ENCODE results near the gene CEBPA.

The CEBPA gene

DNA sequence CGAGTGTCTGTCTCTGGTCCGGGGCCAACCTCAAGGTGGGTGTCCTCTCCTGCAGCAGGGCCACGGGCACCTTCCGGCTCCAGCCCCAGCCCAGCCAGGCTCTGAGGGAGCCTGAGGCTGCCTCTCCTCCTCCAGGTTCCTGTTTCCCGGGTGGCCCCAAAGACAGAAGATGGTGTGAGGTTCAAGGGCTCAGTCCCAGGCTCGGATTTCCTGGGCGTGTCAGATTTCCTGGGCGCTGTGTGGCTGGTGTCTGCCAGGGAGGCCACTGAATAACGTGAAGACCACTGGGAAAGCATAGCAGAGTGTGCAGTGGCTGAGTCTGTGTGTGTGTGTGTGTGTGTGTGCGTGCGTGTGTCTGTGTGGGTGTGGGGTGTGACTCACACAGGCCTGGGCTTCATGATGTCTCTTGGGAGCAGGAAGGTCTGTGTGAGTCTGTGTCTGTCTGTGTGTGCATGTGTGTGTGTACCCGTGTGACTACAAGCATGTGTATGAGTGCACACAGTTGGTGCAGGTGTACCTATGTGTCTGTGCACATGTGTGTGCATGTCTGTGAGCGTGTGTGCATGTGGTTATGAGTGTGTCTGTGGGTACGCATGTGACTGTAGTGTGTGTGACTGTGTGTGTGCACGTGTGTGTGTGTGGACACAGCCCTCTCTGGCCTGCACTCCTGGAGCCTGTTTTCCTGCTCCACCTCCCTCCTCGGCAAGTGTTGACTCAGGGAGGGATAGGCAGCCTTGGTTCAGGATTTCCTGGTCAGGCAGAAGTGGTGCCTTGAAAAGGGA, 28.3 kb downstream of the CEBPA start:
- H3K4me3 ChIP-seq (ENCODE audit: low read depth, low read length): no peak overlapping the region
- TF ChIP-seq, protein P1, sequence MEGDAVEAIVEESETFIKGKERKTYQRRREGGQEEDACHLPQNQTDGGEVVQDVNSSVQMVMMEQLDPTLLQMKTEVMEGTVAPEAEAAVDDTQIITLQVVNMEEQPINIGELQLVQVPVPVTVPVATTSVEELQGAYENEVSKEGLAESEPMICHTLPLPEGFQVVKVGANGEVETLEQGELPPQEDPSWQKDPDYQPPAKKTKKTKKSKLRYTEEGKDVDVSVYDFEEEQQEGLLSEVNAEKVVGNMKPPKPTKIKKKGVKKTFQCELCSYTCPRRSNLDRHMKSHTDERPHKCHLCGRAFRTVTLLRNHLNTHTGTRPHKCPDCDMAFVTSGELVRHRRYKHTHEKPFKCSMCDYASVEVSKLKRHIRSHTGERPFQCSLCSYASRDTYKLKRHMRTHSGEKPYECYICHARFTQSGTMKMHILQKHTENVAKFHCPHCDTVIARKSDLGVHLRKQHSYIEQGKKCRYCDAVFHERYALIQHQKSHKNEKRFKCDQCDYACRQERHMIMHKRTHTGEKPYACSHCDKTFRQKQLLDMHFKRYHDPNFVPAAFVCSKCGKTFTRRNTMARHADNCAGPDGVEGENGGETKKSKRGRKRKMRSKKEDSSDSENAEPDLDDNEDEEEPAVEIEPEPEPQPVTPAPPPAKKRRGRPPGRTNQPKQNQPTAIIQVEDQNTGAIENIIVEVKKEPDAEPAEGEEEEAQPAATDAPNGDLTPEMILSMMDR (IDR thresholded peaks at IDR 0.05; ENCODE audit: low read depth, low read length): no peak

DNA sequence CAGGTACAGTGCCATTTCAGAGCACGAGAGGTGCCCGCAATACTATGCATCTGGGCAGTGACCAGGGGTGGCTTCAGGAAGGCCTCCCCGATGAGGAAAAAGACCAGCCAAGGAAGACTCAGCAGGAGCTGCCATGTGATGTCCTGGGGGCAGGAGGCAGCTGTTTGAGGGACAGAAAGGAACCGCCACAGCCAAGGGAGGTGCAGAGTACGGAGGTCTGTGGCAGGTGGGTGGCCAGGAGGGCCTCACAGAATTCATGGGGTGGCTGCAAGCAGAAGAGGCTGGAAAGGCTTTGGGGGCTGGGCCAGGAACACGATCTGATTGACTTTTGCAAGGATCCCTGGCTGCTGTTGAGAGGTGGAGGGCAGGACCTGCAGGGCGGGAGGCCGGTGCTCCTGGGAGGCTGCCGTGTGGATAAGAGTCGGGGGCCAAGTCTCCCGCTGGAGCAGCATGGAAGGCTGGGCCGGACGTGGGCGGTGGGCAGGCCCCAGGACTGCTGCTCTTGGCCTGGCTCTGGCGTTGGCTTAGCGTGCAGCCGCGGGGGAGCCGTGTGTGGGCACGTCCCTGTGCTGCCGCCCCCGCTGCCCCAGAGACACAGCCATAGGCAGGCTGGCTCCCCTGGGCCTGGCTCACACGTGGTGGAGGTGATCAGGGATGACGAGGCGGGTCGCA, 29.1 kb downstream of the CEBPA start:
- TF ChIP-seq, protein P1 (IDR thresholded peaks at IDR 0.05; ENCODE audit: low read depth, low read length): no peak
- H3K4me3 ChIP-seq (ENCODE audit: low read depth, low read length): no peak overlapping the region

DNA sequence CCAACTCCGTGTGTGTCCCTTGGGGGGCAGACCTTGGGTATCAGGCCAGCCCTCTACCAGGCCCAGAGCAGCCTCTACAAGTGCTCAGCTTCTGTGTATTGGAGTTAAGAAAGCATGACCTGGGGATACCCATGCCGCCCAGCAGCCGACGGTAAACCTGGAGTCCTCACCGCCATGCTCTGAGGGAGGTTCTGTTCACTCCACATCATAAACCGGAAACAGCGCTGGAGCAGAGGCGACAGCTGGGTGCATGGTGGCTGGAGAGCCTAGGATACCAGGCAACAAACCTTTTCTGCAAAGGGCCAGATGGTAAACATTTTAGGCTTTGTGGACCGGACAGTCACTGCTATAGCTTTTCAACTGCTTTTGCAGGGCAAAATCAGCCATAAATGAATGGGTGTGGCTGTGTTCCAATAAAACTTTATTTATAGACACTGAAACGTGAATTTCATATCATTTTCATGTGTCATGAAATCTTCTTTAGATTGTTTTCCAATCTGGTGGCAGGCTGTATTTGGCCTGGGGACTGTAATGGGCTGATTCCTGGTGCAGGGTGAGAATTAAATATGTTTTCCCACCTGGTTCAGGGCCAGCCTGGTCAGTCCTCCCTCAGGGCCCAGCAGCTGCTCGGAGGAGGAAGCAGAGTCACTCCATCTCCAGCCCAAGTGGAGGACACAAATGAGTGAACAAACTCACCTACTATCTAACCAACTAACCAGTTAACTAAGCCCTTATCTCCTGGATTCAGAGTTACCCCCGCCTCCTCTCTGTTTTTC, 30.9 kb downstream of the CEBPA start:
- TF ChIP-seq, protein P1 (IDR thresholded peaks at IDR 0.05; ENCODE audit: low read depth, low read length): no peak
- no peak overlapping the region for H3K4me3 ChIP-seq (ENCODE audit: low read depth, low read length)

DNA sequence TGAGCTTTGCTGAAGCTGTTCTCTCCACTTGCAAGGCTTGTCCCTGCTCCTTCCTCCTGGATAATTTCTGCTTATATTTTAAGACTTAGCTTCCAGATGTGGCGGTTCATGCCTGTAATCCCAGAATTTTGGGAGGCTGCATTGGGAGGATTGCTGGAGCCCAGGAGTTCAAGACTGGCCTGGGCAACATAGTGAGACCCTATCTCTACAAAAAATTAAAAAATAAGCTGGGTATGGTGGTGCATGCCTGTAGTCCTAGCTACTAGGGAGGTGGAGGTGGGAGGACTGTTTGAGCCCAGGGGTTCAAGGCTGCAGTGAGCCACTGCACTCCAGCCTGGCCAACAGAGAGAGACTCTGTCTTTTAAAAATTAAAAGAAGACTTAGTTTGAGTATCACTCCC, 31.6 kb downstream of the CEBPA start:
- TF ChIP-seq, protein P1 (IDR thresholded peaks at IDR 0.05; ENCODE audit: low read depth, low read length): no peak
- H3K4me3 ChIP-seq (ENCODE audit: low read depth, low read length): no peak overlapping the region

DNA sequence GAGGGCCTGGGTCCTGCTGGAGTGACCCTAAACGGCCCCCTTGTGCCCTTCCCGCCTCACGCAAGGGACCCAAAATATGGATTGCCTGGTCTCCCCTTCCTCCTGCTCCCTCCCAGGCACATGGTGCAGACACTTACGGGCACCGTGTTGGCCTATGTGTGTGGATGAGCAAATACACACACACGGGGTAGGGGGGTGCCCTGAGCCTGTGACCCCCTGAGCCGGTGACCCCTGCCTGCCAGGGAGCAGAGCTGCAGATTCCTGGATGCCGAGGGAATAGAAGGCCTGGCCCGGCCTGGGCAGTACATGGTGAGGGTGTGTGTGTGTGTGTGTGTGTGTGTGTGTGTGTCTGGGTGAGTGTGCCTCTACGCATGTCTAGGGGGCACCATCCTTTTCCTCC, 33.3 kb downstream of the CEBPA start:
- TF ChIP-seq, protein P1 (IDR thresholded peaks at IDR 0.05; ENCODE audit: low read depth, low read length): no peak
- H3K4me3 ChIP-seq (ENCODE audit: low read depth, low read length): no peak overlapping the region

DNA sequence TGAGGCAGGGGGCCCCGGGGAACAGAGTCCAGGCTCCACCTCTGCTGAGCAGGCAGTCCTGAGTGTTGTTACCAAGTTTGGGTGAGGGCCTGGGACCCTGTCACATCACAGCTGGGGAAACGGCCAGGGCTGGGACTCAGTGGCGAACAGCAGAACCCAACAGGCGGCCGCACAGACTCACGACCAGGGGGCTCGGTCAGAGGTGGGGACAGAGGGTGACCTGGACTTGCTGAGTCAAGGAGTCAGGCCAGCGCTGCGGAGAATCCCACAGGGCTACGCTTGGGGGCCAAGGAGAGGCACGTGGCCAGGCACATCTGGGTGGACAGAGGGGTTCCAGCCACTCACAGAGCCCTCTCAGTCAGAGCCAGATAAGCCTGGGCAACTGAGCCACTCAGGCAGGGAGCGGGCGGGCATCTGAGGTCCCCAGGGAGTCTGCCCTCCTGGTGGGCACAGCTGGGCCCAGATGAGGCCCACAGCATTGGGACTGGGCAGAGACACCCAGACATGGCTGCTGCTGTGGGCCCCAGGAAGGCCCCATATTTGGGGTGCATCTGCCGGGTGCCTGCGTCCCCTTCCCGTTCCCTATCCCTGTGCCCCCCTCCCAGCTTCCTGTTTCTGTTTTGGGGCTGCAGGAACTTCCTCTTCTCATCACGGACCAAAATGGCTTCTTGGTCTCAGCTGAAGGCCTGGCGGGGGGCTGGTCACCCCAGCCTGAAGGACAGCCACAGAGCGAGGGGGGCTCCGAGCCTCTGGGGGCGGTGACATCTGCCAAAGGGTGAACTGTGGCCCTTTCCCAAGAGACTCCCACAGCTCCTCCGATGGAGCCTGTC, 34.0 kb downstream of the CEBPA start:
- TF ChIP-seq, protein P1 (IDR thresholded peaks at IDR 0.05; ENCODE audit: low read depth, low read length): no peak
- H3K4me3 ChIP-seq (ENCODE audit: low read depth, low read length): no peak overlapping the region
